Measurements from ENCODE around the gene SDF4.

Gene SDF4

DNA sequence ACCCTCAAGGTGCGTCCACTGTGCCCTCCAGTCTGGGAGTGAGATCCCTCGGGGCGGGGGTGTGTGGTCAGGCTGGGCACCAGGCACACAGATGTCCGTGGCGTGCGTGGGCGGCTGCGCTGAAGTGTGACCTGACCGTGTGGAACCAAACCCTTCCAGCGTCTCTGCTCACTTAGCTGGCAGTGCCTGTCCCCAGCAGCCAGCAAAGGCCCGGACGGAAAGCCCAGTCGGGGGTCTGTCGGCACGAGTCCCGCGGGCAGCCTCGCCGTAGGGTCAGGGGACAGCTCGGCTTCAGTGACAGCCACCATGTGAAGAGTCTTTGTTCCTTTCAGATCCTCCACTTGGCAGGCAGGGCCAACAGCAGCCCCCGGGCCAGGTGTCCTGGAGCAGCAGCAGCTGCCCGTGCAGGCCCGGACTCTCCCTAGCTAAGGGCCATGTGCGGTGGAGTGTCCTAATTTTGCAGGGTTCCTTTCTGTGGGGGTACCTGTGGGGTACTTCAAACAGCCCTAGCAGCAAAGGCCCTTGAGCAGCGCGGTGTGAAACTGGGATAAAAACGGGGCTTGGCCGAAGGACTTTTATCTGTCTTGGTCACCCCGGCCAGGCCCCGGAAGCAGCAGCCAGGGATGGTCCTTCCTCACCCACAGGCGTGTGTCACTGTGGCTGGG lies 46.6 kb downstream of the SDF4 start:
- peaks cover 12 to 24% of the 10 kb centered on the region in 2 donors for H3K4me1 Mint-ChIP-seq
- no peaks in the 10 kb centered on the region for H3K9me3 Mint-ChIP-seq
- ATAC-seq (replicated peaks) (peak in 1 of 2 donors; percentile 29), DNase-seq (no peak)
- H3K4me3 Mint-ChIP-seq, result no peak overlapping the region
- peaks cover 22 to 29% of the 10 kb centered on the region in 2 donors for H3K27me3 Mint-ChIP-seq
- no peaks in the 10 kb centered on the region for H3K36me3 Mint-ChIP-seq
- H3K27ac Mint-ChIP-seq, result no peak overlapping the region

DNA sequence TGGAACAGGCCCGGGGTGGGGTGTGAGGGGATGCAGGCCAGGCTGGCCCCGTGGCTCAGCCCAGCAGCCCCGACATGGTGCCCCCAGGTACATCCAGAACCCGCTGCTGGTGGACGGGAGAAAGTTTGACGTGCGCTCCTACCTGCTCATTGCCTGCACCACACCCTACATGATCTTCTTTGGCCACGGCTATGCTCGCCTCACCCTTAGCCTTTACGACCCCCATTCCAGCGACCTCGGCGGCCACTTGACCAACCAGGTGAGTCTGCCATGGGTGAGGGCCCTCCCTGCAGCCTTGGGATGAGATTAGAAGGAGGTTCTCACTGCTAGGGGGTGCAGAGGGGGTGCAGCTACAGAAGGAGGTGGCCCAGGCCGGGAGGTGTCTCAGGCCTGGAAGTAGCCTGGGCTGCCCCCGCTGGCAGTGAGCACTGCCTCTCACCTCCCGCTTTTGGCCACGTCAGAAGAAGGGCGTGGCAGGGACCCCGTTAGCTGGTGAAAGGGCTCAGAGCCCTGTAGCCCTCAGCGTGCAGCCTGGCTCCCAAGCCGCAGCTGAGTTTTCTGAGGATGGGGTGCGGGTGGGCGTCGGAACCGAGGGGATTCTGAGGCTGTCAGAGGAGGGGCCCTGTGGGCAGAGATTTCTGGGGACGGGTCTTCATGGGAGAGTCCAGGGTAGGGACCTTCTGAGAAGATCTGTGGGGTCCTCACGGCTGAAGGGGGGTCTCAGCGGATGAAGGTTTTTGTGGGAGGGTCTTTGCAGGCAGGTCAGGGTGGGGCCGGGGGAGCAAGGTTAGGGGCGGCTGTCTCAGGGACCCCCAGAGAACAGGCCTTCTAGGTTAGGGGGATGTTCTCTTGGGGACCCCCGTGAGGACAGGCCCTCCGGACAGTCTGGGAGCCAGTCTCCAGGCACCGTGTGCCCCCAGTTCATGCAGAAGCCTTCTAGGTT lies 47.7 kb downstream of the SDF4 start:
- H3K36me3 Mint-ChIP-seq, result no peaks in the 10 kb centered on the region
- no peak overlapping the region for H3K27ac Mint-ChIP-seq
- H3K4me3 Mint-ChIP-seq, result no peak overlapping the region
- peaks cover 10 to 29% of the 10 kb centered on the region in 2 donors for H3K4me1 Mint-ChIP-seq
- ATAC-seq (replicated peaks) (no peak), DNase-seq (no peak)
- H3K27me3 Mint-ChIP-seq, result peaks cover 22 to 29% of the 10 kb centered on the region in 2 donors
- H3K9me3 Mint-ChIP-seq, result no peaks in the 10 kb centered on the region

DNA sequence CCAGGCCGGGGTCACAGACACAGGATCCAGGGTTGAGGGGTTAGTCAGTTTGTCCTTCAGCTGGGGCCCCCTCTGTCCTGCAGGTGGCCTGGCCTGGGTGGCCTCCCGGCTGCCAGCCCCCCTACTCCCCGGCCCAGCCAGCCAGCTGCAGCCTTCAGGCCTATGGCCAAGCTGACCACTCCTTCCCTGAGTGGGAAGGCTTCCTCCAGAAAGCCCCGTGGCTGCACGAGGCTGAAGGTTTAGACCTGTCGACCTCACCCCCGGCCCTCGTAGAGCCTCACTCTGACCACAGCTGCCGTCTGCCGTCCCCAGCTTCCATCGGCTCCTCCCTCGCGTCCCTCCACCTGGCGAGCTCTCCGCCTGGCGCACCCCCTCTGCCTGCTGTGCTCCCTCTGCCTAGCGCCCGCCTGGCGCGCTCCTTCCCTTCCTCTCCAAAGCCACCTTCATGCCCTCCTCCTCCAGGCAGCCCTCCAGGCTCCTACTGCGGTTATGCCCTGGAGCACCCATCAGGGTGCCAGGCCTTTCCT lies 48.5 kb downstream of the SDF4 start:
- H3K9me3 Mint-ChIP-seq, result no peaks in the 10 kb centered on the region
- H3K27me3 Mint-ChIP-seq, result peaks cover 22 to 30% of the 10 kb centered on the region in 2 donors
- peaks cover 9 to 32% of the 10 kb centered on the region in 2 donors for H3K4me1 Mint-ChIP-seq
- H3K4me3 Mint-ChIP-seq, result no peak overlapping the region
- H3K27ac Mint-ChIP-seq, result no peak overlapping the region
- H3K36me3 Mint-ChIP-seq, result no peaks in the 10 kb centered on the region
- DNase-seq, result no peak
- ATAC-seq (replicated peaks), result no peak

DNA sequence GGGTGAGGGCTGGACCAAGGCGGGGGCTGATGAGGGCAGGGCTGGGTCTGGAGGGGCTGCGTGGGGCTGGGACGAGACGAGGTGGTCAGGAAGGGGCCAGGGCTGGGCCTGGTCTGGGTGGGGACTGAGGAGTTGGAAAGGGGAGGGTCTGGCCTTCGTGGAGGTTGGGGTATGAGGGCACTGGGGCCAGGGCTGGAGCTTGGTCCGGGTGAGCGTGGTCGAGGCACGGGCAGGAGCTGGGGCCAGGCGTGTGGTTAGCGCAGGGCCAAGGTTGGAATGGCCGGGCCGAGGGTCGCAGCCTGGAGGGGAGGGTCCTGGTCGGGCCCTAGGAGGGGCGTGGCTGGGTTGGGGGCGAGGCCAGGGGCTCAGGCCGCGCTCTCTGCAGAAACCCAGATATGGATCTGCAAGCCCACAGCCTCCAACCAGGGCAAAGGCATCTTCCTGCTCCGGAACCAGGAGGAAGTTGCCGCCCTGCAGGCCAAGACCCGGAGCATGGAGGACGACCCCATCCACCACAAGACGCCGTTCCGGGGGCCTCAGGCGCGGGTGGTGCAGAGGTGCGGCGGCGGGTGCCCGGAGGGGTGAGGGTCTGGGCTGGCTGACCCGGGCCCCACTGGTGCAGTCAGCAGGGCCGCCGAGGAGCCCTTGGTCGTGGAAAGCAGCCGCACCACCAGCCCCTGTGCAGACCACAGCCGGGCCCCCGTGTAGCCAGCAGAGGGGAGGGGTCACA lies 49.1 kb downstream of the SDF4 start:
- DNase-seq (no peak), ATAC-seq (replicated peaks) (no peak)
- no peaks in the 10 kb centered on the region for H3K36me3 Mint-ChIP-seq
- no peak overlapping the region for H3K27ac Mint-ChIP-seq
- no peaks in the 10 kb centered on the region for H3K9me3 Mint-ChIP-seq
- H3K4me1 Mint-ChIP-seq, result peaks cover 9 to 37% of the 10 kb centered on the region in 2 donors
- peaks cover 22 to 36% of the 10 kb centered on the region in 2 donors for H3K27me3 Mint-ChIP-seq
- H3K4me3 Mint-ChIP-seq, result no peak overlapping the region

DNA sequence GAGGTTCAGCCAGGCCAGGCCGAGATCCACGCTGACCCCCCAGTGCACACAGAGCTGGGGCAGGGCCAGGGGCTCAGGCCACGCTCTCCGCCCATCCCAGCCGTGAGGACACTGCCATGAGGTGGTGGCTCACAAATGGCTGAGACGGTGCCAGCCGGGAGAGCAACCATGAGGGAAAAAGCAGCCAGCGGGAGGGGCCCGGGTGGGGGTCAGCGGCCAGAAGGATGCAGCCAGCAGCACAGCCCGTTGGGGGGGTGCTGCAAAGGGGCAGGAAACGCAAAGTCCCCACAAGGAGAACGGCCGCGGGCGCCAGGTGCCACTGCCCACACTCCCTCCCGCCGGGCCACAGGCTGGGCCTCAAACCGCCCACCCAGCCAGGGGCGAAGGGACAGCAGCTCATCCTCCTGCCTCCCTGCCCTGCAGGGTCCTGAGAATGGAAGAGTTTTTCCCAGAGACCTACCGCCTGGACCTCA lies 49.8 kb downstream of the SDF4 start:
- DNase-seq (no peak), ATAC-seq (replicated peaks) (no peak)
- Mint-ChIP-seq H3K9me3 (no peaks in the 10 kb centered on the region), H3K4me1 (peaks cover 10 to 39% of the 10 kb centered on the region in 2 donors), H3K4me3 (no peak overlapping the region), H3K27ac (no peak overlapping the region), H3K27me3 (peaks cover 25 to 41% of the 10 kb centered on the region in 2 donors), H3K36me3 (no peaks in the 10 kb centered on the region)

DNA sequence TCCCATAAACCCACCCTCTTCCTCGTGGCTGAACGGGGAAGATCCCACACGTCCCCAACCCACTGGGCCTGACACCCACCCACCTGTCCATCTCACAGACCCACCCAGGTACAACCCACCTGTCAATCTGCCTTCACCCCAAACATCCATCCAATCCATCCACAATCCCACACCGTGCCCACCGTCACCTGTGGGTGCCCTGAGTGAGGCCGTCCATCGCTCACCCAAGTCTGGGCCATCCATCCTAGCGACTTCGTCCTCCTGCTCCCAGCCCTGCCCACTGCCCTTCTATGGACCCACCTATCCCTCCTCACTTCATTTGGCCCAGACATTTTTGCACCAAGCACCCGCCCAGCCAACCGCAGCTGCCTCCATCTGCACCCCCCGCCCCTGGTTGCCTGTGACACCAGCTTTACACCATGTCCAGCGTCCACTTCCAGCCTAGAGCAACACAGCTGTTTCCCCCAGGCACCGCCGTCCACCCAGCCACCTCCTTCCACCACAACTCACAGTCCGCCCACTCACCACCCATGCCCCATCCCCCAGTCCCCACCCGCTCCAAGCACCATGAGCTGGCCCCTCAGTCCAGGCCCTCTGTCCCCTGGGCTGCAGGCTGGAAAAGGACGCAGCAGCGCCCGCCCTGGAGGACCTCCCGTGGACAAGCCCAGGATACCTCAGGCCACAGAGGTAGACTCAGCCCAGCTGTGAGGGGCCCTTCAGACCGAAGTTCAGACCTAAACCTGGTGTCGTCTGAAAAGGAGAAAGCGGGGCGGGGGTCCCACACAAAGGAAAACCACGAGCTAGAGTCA lies 50.5 kb downstream of the SDF4 start:
- ATAC-seq (replicated peaks), result no peak
- H3K4me1 Mint-ChIP-seq, result peaks cover 13 to 44% of the 10 kb centered on the region in 2 donors
- DNase-seq, result no peak
- no peaks in the 10 kb centered on the region for H3K36me3 Mint-ChIP-seq
- H3K27me3 Mint-ChIP-seq, result peaks cover 28 to 48% of the 10 kb centered on the region in 2 donors
- H3K27ac Mint-ChIP-seq, result peak overlapping the region; percentile 33
- H3K9me3 Mint-ChIP-seq, result no peaks in the 10 kb centered on the region
- no peak overlapping the region for H3K4me3 Mint-ChIP-seq

DNA sequence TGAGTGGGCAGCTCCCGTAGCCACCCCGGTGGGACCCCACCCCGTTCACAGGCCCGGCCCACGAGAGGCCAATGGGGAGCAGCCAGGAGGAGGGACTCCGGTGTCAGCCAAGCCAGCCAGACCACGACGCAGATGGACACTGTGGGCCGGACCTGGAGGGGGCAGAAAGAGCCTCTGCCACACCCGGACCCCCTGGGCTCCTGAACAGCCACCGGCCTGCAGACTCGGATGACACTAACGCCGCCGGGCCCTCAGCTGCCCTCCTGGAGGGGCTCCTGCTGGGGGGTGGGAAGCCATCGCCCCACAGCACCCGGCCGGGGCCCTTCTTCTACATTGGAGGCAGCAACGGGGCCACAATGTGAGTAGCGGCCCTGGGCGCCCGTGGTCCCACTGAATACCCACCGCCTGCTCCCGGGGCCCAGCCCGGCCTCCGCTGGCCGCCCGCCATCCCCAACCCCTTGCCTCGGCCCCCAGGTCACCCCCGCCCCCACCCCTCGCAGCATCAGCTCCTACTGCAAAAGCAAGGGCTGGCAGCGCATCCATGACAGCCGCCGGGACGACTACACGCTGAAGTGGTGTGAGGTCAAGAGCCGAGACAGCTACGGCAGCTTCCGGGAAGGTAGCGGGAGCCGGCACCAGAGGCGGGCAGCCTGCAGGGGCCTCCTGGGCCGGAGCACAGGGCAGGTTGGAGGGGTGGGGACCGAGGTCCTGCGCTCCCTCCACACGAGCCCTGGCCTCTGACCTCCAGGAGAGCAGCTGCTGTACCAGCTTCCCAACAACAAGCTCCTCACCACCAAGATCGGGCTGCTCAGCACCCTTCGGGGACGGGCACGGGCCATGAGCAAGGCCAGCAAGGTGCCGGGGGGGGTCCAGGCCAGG lies 51.6 kb downstream of the SDF4 start:
- Mint-ChIP-seq H3K4me1 (peaks cover 16 to 47% of the 10 kb centered on the region in 2 donors), H3K36me3 (no peaks in the 10 kb centered on the region), H3K27ac (no peak overlapping the region), H3K9me3 (no peaks in the 10 kb centered on the region), H3K4me3 (no peak overlapping the region), H3K27me3 (peaks cover 39 to 59% of the 10 kb centered on the region in 2 donors)
- no peak for DNase-seq
- no peak for ATAC-seq (replicated peaks)

DNA sequence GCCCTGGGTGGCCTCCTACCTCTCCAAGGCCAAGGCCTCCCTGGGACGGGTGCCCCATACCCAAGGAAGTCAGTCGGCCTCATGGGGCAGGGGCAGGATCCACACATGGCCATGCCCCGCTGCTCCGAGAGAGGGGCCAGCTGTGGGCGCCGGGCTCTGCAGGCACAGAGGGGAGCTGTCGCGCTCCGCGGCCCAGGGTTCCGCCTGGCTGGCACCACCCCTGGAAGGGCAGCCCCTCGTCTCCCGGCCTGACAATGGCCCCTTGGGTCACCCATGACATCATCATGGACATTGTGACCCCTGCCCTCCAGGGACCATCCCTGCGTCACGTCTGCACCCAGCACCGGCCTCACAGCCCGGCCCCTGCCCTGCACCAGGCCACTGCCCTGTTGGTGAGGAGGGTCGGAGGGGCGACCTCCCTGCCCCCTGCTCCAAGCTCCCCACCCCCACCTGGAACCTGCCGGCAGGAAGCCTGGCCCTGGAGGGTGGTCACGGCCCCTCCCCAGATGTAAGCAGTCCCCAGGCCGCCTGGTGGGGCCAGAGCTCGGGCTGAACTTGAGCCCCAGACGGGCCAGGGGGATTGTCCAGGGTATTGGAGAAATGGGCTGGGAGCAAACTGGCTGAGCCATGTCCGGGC lies 52.3 kb downstream of the SDF4 start:
- H3K9me3 Mint-ChIP-seq, result no peaks in the 10 kb centered on the region
- H3K4me1 Mint-ChIP-seq, result peaks cover 16 to 51% of the 10 kb centered on the region in 2 donors
- H3K36me3 Mint-ChIP-seq, result no peaks in the 10 kb centered on the region
- no peak for DNase-seq
- no peak overlapping the region for H3K4me3 Mint-ChIP-seq
- H3K27ac Mint-ChIP-seq, result no peak overlapping the region
- ATAC-seq (replicated peaks), result no peak
- H3K27me3 Mint-ChIP-seq, result peaks cover 41 to 60% of the 10 kb centered on the region in 2 donors

DNA sequence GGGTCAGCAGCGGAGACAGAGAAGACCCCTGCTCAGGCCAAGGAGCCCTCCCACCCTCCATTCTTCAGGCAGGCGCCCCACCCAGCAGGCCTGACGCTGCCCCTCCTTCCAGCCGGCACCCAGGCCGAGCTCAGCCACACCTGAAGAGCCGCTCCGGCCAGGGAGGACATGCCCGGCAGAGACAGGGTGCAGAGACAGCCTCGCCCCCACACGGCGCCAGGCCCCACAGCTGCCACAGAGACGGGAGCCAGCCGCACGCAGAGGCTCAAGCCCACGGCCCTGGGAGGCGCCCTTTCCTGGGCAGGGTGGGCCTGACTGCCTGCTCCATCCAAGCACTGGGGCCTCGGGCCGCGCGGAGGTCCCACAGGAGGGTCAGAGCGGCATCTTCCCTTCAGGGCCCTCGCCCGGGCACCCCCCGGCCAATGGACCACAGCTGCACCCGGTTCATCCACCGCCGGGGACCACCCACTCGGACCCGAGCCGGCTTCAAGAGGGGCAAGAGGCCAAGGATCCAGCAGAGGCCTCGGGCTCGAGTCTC lies 52.9 kb downstream of the SDF4 start:
- Mint-ChIP-seq H3K4me3 (no peak overlapping the region), H3K36me3 (no peaks in the 10 kb centered on the region), H3K9me3 (no peaks in the 10 kb centered on the region), H3K27ac (no peak overlapping the region), H3K4me1 (peaks cover 16 to 50% of the 10 kb centered on the region in 2 donors), H3K27me3 (peaks cover 43 to 58% of the 10 kb centered on the region in 2 donors)
- DNase-seq (no peak), ATAC-seq (replicated peaks) (no peak)

DNA sequence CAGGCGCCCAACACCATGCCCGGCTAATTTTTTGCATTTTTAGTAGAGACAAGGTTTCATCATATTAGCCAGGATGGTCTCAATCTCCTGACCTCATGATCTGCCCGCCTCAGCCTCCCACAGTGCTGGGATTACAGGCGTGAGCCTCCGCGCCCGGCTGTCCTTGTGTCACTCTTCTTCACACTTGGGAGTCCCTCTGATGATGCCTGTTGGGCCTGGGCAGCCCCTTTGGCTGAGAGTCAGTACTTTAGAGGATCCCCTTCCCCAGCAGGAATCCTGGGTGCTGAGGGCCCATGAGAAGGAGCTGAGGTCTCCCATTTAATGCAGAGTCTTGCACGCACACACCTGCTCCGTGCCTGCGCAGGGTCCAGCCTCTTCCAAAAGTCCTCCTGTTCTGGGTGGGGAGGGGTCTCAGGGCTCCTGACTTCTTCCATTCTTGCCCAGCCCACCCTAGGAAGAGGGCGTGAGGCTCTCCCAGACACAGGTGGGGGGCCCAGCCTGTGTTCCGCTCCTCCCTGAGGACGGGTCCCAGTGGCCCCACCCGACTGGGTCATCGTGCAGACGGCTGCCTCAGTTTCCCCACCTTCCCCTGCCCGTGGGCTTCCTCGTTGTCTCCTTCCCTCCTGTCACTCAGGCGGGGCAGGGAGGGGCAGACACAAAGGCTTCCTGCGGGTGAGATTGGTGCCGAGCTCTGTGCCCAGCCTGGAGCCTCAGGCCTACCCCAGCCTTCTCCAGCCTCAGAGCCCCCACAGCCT lies 54.2 kb downstream of the SDF4 start:
- peaks cover 38 to 49% of the 10 kb centered on the region in 2 donors for H3K27me3 Mint-ChIP-seq
- H3K4me1 Mint-ChIP-seq, result peaks cover 14 to 54% of the 10 kb centered on the region in 2 donors
- DNase-seq (no peak), ATAC-seq (replicated peaks) (no peak)
- no peaks in the 10 kb centered on the region for H3K9me3 Mint-ChIP-seq
- no peak overlapping the region for H3K27ac Mint-ChIP-seq
- H3K4me3 Mint-ChIP-seq, result no peak overlapping the region
- H3K36me3 Mint-ChIP-seq, result no peaks in the 10 kb centered on the region

DNA sequence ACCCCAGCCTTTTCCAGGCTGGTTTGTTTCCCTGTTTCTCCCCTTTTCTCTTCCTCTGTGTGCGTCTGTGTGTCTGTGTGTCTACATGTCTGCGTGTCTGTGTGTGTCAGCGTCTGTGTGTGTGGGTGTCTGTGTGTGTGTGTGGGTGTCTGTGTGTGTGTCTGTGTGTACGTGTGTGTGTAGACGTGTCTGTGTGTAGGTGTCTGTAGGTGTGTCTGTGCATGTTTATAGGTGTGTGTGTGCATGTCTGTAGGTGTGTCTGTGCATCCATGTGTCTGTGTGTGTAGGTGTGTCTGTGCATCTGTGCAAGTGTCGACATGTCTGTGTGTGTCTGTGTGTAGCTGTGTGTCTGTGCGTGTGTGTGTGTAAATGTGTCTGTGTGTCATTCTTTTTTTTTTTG lies 54.9 kb downstream of the SDF4 start:
- Mint-ChIP-seq H3K27ac (no peak overlapping the region), H3K4me3 (no peak overlapping the region), H3K27me3 (peaks cover 32 to 42% of the 10 kb centered on the region in 2 donors), H3K9me3 (no peaks in the 10 kb centered on the region), H3K4me1 (peaks cover 16 to 54% of the 10 kb centered on the region in 2 donors), H3K36me3 (no peaks in the 10 kb centered on the region)
- DNase-seq (no peak), ATAC-seq (replicated peaks) (no peak)

Measured in stimulated activated naive B cell treated with anti-CD40 and anti-IgM and Interleukin-4, amounts not matched to agents 10 μg/mL and 1 μg/mL and 100 μg/mL, for 72 hours (primary cell).